Lower leg skin (tissue), 4 donors: ENCODE measurements around the gene KLHL10. TPM values are rescaled to one million over a fixed set of nuclear protein-coding genes. Genes with fewer than 3 reads are reported as not detected.

Experiments used
- DNase-seq, 2 donors: peaks; one replicate each; pipeline ENCODE4 v3.0.0-alpha.2; 2019; ENCODE audit warnings: low spot score in 2 of 2
- H3K4me3 ChIP-seq: fragments of 200-600 bp; sonication (generic); 2 replicates; pipeline ENCODE4 v1.5.1; 2017; ENCODE audit warnings: mild to moderate bottlenecking, low read depth; ENCODE audit not compliant: poor library complexity, severe bottlenecking
- POLR2A ChIP-seq, 2 donors: fragments of 450-650 bp; IDR thresholded peaks; one replicate each; pipeline ENCODE4 v1.6.1; 2016 to 2017; ENCODE audit warnings: antibody characterized with exemption in 2 of 2, mild to moderate bottlenecking in 1 of 2, moderate library complexity in 1 of 2
- WGBS, 2 donors: methylation state at CpG; one replicate each; pipeline ENCODE4 v1.1.5; 2018; 5-methylcytosine and 5-hydroxymethylcytosine counted together
- intact Hi-C: fragments of 100-400 bp; cut with DNase I; formaldehyde crosslinking; loops from one replicate; pipeline ENCODE4 v1.15.0; 2023; ENCODE audit warnings: low total_unique reads
- total RNA-seq, 4 donors: library from RNA; depleted of rRNA; stranded (reverse); fragments of >200 nt; gene quantifications; one replicate each; pipeline ENCODE4 v1.1.0, GENCODE V29; 2016
- TF ChIP-seq, protein P1 (sequence below), 3 donors: fragments of 450-650 bp; IDR thresholded peaks; one replicate each; pipeline ENCODE4 v1.5.1; 2016; ENCODE audit warnings: antibody characterized with exemption in 3 of 3, mild to moderate bottlenecking in 3 of 3, moderate library complexity in 2 of 3

The KLHL10 gene
- total RNA-seq, result not detected

DNA sequence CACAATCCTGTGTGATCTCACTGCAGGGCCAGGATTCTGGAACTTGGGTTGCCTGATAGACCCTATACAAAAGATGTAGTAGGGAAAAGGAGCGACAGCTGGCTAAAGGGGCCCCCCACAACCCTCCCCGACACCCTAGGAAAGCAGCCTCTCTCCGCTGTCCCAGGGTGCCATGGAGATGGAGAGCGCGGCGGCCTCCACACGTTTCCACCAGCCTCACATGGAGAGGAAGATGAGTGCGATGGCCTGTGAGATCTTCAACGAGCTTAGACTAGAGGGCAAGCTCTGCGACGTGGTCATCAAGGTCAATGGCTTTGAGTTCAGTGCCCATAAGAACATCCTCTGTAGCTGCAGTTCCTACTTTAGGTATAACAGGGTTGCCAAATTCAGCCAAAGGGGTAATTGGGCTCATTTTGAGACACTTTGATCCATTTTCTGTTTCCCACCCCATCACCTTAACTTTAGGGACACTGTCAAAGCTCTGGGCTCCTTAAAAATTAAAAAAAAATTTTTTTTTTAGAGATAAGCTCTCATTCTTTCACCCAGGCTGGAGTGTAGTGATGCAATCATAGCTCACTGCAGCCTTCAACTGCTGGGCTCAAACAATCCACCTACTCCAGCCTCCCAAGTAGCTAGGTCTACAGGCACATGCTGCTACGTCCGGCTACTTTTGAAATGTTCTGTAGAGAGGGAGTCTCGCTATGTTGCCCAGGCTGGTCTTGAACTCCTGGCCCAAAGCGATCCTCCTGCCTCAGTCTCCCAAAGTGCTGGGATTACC lies at the start of gene KLHL10:
TSS of gene KLHL10 (plus strand) at position 65 of the 778 bp plus-strand sequence. CDS start at position 173, 108 bp downstream.
- intact Hi-C loops, result no loop called here
- no peak within 1 kb of the TSS for H3K4me3 ChIP-seq
- TF ChIP-seq, protein P1, sequence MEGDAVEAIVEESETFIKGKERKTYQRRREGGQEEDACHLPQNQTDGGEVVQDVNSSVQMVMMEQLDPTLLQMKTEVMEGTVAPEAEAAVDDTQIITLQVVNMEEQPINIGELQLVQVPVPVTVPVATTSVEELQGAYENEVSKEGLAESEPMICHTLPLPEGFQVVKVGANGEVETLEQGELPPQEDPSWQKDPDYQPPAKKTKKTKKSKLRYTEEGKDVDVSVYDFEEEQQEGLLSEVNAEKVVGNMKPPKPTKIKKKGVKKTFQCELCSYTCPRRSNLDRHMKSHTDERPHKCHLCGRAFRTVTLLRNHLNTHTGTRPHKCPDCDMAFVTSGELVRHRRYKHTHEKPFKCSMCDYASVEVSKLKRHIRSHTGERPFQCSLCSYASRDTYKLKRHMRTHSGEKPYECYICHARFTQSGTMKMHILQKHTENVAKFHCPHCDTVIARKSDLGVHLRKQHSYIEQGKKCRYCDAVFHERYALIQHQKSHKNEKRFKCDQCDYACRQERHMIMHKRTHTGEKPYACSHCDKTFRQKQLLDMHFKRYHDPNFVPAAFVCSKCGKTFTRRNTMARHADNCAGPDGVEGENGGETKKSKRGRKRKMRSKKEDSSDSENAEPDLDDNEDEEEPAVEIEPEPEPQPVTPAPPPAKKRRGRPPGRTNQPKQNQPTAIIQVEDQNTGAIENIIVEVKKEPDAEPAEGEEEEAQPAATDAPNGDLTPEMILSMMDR (IDR thresholded peaks at IDR 0.05), result no peak
- TF ChIP-seq POLR2A (IDR thresholded peaks at IDR 0.05), result no peak
- no peak for DNase-seq
- 96 to 97% methylated on average over 15 of the region's 15 CpGs for WGBS, 2 donors

DNA sequence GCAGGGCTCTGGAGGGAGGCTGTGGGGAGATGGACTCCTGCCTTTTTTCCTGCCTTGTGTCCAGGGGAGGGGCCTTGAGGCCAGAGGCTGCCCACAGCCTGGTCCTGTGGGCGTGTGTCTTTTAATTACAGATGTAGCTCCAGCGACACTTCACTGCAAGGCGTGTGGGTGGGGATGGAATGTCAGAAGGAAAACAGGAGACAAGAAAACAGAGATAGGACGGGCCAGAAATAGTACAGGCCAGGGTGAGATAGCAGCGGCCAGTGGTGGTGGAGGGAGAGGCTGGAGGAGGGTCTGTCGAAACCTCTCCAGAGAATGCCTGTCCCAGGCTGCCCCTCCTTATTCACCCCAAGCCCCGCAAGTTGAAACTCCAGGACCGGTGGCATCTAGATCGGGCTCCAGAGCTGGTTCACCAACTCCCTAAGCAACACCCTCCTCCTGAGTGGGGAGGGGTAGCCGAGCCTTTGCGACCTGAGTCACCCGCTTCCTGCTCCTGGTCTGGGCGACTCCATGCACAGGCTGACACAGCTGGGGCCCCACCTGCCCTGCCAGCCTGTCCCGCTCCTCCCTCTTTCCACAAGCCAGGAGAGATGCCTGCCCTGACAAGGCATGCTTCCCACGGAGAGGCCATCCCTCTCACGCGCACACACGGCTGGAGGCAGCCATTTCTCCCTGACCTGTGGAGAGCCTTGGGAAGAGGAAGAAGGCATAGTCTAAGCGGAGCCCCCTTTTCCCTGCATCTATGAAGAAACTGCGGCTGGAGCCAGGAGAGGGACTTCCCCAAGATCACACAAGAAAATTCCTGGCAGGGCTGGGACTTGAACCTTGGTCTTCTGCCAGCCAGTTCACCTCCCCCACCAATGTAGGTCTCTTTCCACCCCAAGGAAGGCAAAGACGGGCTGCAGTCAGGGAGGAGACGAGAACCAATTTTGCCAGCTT lies 44.5 kb upstream of the KLHL10 start:
- TF ChIP-seq, protein P1 (IDR thresholded peaks at IDR 0.05), result no peak
- TF ChIP-seq POLR2A (IDR thresholded peaks at IDR 0.05), result no peak
- intact Hi-C loops, result no loop called here
- H3K4me3 ChIP-seq, result no peak overlapping the region
- DNase-seq, result no peak
- WGBS, 2 donors, result 29 to 31% methylated on average over 21 to 22 of the region's 22 CpGs

DNA sequence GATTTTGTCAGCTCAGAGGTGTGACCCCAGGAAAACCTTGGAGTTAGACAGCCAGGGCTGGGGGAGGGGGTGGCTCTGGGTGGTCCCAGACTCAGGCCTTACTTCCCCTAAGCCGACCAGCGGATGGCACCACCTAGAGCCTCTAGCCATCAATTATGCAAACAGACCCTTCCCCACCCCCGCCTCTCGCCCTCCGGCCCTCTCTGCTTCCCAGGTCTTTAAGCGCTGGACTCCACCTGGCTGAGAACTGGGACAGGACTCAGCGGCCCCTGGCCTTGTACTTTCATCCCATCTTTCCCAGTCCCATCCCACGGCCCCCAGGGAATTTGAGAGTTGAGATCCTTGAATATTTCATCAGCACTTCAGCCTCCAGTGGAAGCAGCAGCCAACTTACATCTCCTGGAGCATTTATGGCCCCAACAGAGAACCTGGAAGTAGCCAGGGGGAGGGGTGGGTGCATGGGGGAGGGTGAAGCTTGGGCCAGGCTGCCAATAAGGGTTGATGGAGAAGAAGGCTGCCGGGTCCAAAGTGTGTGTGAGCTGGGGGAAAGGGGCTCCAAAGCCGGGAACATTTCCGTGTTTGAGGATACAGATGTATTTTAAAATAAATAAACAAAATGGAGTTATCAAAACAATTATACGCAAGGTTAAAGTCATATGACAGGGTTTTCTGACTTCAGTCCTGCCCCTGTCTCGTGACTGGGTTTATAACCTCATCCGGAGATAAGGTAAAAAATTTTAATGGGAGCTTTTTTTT lies 43.7 kb upstream of the KLHL10 start:
- no peak for DNase-seq
- intact Hi-C loops, result no loop called here
- TF ChIP-seq, protein P1 (IDR thresholded peaks at IDR 0.05), result no peak
- TF ChIP-seq POLR2A (IDR thresholded peaks at IDR 0.05), result no peak
- H3K4me3 ChIP-seq, result no peak overlapping the region
- 40 to 59% methylated on average over 14 of the region's 14 CpGs for WGBS, 2 donors

DNA sequence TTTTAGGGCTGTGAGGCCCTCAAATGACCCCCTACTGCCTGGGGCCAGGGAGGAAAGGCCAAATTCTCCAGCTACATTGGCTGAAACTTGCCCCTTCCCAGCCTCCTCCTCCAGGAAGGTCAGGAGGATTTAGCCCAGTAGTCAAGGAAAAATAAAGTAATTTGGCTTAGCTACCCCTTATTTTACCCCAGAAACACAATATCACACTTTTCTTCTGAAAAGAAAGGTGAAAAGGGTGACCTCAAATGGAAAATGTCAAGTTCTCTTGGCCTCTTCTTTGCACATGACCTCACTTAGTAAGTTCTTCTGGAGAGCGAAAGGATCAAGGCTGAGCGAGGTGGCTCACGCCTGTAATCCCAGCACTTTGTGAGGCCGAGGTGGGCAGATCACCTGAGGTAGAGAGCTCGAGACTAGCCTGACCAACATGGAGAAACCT lies 43.1 kb upstream of the KLHL10 start:
- intact Hi-C loops, result no loop called here
- DNase-seq, result no peak
- 92 to 93% methylated on average over 5 of the region's 5 CpGs for WGBS, 2 donors
- TF ChIP-seq, protein P1 (IDR thresholded peaks at IDR 0.05), result no peak
- no peak for TF ChIP-seq POLR2A (IDR thresholded peaks at IDR 0.05)
- H3K4me3 ChIP-seq, result no peak overlapping the region

DNA sequence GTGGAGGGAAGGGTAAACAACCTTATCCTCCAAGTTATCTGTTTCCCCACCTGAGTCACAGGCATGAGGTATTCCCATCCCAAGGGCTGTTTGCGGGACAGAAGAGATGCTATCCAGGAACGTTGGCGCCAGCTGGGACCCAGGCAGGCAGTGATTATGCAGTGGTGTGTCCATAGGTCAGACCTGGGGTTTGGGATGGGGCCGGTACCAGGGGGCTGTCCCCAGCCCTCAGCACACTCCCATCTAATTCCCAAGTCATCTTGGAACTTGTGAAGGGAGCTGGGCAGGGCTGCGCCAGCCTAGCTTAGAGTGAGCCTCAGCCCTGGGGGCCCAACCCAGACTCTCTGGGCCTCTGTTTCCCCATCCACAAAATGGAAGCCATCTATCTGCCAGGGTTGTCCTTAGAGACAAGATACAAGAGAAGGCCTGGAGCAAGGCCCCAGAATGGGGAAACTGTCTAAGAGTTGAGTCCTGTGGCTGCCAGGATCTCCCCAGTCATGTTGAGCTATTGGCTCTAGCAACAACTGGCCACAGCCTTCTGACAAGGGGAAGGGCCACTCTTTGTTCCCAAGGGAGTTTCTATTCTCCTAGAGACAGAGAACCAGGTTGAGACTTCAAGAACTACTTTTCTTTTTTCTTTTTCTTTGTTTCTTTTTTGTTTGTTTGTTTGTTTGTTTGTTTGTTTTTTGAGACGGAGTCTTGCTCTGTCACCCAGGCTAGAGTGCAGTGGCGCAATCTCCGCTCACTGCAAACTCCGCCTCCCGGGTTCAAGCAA lies 41.3 kb upstream of the KLHL10 start:
- intact Hi-C loops, result no loop called here
- TF ChIP-seq, protein P1 (IDR thresholded peaks at IDR 0.05), result no peak
- TF ChIP-seq POLR2A (IDR thresholded peaks at IDR 0.05), result no peak
- 81 to 92% methylated on average over 10 of the region's 10 CpGs for WGBS, 2 donors
- no peak overlapping the region for H3K4me3 ChIP-seq
- DNase-seq, result no peak
